ENCODE data around the gene KRTAP1-4.
A peak's percentile ranks its signal among the peaks of the same experiment; 100 is the strongest.
"Not testable (repeated sequence)": the region's sequence is repeated elsewhere in the genome, so short reads cannot be mapped to it uniquely, and the experiment has no call there.

KRTAP1-4 gene

DNA sequence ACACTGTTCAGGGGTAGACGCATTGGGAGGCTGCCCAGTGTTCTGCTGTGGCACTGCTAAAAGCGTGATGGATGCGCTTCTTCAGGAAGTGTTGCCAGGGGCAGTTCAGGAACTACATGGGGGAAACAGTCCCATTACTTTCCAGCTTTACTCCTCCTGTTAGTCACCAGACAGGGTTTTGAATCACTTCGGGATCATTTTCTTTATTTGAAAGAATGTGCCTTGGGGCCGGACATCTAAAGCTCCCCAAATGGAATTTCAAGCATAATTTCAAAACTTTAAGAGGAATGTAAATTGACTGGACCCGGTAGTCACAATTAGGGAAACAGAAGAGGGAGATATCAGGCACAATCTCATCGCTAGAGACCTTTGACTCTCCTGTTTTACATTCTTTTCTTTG, 18.4 kb upstream of the KRTAP1-4 start:
- no peak for DNase-seq (ENCODE audit: low spot score)

DNA sequence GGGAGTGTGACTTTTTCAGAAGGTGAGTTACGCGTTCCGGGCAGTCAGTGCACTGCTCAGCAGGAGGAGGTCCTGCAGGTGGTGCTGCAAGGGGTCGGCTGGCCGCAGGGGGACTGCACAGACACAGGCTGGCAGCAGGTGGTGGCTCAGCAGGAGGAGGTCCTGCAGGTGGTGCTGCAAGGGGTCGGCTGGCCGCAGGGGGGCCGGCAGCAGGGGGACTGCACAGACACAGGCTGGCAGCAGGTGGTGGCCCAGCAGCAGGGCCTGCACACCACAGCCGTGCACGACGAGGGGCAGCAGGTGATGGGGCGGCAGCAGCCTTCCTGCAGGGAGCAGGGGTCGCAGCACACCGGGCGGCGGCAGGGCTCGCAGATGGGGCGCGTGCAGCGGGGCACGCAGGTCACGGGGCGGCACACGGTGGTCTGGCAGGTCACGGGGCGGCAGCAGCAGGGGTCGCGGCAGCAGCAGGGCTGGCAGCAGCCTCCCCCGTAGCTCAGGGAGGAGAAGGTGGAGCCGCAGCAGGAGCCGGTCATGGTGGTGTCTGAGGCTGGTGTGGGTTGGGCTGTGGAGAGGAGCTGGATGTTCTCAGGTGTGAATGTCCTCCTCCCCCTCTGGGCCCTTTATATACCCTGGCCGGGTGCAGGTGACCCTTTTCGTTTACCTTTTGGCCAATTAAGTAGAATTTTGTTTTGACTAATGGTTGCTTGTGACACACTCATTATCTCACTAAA, 16.9 kb upstream of the KRTAP1-4 start, which contains the start of gene KRTAP2-1:
Gene KRTAP2-1 (minus strand): TSS at position 582 of the 731 bp plus-strand sequence. CDS start 49 bp downstream, at position 533.
- not testable (repeated sequence) for DNase-seq (ENCODE audit: low spot score)

DNA sequence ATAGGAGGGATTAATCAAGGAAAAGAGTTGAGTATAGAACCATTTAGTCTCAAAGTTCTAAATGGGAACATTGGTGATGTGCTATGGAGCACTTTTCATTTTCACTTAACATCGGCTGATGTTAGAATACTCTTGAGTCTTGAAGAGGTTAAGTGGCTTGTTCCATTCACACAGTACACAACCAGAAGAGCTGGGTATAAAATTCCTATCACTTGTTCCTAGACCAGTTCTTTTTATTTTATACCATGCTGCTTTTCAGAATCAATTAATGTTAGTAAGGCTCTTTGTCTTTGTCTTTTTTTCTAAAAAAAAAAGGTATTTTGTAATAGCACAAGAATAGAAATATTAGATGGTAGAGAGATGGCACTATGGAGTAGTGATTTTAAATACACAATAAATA, 13.0 kb upstream of the KRTAP1-4 start:
- DNase-seq (ENCODE audit: low spot score), result no peak

DNA sequence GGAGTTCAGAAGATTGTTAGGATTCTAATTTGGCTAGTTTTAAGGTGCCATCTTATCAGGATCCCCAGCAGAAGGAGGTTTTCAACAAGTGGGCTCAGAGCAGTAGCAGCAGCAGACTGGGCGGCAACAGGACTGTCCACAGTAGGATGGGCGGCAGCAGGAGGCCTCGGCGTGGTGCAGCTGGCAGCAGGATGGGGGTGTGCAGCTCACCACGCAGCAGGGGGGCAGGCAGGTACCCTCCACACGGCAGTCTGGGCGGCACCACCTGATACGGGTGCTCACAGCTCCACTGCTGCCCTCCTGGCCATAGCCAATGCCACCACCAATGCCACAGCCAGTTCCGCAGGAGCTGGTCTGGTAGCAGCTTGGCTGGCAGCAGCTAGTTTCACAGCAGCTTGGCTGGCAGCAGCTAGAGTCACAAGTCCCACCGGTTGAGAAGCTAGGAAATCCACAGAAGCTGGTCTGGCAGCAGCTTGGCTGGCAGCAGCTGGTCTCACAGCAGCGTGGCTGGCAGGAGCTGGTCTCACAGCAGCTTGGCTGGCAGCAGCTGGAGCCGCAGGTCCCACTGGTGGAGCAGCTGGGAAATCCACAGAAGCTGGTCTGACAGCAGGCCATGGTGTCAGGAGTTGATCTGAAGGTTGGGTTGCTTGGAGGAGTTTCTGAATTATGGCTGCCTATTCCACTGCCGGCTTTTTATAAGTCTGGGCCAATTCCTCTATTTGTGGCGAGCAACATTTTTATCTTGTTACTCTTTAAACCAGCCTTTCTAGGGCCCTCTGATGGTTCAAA, 11.0 kb upstream of the KRTAP1-4 start, which contains the start of gene KRTAP1-1:
Gene KRTAP1-1 (minus strand): TSS at position 668 of the 789 bp plus-strand sequence. CDS start 53 bp downstream, at position 615.
- not testable (repeated sequence) for DNase-seq (ENCODE audit: low spot score)

DNA sequence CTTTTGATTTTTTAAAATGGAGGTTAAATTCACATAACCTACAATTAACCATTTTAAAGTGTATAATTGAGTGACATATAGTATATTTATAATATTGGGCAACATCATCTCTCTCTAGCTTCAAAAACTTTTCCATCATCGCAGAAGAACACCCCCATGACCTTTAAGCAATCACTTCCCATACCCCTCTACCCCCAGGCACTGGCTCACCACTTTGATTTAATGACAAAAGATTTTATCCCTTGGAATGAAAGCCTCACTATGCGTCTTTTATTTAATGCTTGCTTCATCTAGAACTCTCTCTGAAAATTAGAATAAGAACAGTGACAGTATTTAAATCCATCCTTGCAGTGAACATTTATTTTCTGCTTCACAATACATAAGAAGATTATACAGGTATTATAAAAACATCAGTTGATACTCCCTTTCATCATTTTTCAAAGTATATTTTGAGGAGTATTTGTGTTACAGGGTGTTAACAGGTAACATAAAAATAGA, 7.9 kb upstream of the KRTAP1-4 start:
- no peak for DNase-seq (ENCODE audit: low spot score)

DNA sequence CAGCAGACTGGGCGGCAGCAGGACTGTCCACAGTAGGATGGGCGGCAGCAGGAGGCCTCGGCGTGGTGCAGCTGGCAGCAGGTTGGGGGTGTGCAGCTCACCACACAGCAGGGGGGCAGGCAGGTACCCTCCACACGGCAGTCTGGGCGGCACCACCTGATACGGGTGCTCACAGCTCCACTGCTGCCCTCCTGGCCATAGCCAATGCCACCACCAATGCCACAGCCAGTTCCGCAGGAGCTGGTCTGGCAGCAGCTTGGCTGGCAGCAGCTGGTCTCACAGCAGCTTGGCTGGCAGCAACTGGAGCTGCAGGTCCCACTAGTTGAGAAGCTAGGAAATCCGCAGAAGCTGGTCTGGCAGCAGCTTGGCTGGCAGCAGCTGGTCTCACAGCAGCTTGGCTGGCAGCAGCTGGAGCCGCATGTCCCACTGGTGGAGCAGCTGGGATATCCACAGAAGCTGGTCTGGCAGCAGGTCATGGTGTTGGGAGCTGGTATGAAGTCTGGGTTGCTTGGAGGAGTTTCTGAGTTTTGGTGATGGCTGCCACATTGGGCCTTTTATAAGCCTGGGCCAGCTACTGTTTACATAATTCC, 4.4 kb upstream of the KRTAP1-4 start, which contains the start of gene KRTAP1-3:
Gene KRTAP1-3 (minus strand): TSS at position 529 of the 590 bp plus-strand sequence. CDS start 53 bp downstream, at position 476.
- DNase-seq (ENCODE audit: low spot score), result not testable (repeated sequence)

DNA sequence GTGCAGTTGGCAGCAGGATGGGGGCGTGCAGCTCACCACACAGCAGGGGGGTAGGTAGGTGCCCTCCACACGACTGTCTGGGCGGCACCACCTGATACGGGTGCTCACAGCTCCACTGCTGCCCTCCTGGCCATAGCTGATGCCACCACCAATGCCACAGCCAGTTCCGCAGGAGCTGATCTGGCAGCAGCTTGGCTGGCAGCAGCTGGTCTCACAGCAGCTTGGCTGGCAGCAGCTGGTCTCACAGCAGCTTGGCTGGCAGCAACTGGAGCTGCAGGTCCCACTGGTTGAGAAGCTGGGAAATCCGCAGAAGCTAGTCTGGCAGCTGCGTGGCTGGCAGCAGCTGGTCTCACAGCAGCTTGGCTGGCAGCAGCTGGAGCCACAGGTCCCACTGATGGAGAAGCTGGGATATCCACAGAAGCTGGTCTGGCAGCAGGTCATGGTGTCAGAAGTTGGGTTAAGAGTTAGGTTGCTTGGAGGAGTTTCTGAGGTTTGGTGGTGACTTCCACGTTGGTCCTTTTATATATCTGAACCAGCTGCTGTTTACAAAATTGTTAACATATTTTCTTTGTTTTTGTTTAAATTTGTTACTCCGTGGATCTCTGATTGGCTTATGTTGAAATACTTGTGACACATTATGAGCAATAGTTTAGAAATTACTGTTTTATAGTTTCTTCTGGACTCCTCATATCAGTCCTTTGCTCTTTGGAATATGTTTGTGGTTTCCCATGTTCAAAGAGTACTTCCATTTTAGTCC, 3.1 kb downstream of the KRTAP1-4 start, which contains the start of gene KRTAP1-5:
Gene KRTAP1-5 (minus strand): TSS at position 494 of the 757 bp plus-strand sequence. CDS start 53 bp downstream, at position 441.
- no peak for DNase-seq (ENCODE audit: low spot score)

DNA sequence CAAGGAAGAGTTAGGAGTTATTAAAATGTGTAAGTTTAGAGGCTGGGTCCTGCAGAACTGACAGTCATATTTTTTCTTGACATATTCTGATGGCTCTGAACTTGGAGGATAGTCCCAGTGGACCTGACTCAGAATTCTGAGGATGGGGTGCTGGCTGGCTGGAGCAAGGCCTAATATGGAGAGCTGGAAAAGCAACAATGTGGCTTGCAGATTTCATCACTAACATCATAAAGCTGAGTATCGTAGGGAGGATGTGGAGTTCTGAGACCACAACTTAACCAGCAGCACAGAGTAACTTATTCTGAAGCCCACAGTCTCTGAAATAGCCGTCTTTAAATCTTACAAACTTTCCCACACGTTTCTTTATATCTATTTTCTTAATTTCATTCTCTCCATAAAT, 5.3 kb downstream of the KRTAP1-4 start:
- no peak for DNase-seq (ENCODE audit: low spot score)

DNA sequence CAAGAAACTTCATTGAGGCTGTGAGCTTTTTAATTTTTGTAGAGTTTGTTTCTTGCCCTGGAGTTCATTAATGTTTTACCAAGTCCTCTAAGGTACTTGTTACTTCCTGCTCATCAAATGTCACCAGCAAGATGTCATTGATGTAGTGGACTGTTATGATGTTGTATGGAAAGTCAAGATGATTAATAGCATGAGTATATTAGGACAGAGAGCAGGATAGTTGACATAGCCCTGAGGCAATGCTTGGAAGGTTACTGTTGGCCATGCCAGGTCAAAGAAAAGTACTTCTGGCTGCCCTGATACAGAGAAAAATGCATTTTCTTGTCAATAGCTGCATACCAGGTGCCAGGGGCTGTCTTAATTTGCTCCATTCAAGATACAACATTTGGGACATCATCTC, 9.7 kb downstream of the KRTAP1-4 start:
- DNase-seq (ENCODE audit: low spot score), result no peak

DNA sequence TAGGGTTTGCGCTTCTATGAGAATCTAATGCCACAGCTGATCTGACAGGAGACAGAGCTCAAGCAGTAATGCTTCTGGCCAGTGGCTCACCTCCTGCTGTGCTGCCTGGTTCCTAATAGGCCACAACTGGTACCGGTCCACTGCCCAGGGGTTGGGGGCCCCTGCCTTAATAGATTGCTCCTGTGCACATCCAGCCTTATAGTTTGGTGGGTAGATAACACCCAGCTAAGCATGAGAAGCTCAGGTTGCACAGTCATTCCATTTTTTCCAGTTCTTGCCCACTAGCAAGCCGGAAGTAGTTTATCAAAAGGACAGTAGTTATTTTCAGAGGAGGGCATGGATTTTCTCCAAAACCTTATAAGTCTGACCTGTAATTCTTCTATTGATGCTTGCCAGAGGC, 10.6 kb downstream of the KRTAP1-4 start:
- DNase-seq (ENCODE audit: low spot score), result no peak

DNA sequence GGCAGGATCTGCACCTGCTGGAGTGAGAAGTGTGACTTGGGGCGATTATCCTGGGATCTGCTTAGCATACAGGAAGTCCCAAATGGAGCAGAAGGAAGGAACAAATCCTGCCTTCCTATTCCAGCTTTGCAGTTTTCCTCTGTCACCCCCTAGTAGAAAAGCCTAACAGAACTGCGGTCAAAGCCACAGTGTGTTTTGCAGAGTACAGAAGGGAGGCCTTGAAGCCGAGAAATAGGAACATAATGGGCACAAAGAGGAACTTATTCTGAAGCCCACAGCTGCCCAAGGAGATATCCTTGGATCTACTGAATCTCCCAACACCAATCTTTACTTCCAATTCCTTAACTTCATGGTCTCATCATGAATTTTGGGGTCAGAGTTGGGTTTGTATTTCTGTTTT, 11.5 kb downstream of the KRTAP1-4 start:
- DNase-seq (ENCODE audit: low spot score), result no peak

DNA sequence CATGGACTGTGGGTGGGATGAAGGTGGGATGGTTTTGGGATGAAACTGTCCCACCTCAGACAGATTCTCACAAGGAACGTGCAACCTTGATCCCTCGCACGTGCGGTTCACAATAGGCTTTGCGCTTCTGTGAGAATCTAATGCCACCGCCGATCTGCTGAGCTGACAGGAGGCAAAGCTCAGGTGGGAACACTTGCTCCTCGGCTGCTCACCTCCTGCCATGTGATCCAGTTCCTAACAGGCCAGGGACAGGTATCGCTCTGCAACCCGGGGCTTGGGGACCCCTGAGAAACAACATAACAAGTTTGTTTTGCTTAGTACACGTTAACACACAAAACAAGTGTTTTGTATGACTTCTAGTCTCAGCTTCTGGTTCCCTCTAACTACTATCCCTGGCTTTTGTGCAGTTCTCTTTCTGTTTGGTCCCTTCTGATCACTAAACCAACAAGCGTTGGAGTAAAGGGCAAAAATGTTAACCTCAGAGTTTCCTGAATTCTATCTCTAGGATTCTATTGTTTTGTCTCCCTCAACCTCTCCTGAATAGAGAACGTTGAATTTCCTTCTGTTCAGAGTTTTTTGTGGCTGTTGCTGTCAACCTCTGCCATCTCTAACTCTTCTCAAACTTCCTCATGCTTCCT, 13.3 kb downstream of the KRTAP1-4 start:
- DNase-seq (ENCODE audit: low spot score), result no peak

DNA sequence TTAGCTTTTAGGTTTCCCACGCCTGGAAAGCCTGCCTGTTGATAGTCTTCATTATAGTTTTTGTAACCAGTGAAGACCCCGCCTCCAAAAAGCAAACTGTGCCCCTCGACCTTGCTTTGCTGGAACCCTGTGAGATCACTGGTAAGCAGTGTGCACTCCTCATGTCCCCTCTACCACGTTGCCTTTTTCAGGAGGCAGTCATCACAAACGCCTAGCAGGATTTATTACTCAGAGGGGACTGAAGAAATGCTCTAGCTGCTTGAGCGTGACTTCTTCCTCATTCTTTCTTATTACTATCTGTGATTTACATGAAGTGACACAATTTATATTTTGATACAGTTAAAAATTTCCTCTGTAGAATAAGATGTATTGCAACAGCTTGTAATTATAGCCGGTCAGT, 14.5 kb downstream of the KRTAP1-4 start:
- DNase-seq (ENCODE audit: low spot score), result no peak

DNA sequence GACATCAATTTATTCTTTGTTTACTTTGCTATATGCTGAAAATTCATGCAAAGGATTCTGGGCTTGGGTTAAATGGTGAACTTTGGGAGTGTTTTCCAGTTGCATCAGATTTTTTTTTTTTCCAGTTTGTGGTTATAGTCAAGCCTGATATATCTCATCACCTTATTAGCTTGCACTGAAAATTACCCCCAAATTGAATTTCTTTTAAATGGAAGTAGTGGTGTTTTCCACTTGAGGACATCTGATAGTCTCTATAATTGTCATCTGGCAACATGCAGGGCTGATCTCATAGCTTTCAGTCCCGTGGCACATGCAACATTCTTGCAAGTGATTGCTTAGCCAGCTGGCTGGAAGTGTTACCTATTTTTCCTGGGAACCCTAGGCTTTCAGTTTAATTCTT, 16.4 kb downstream of the KRTAP1-4 start:
- DNase-seq (ENCODE audit: low spot score), result peak; percentile 35

DNA sequence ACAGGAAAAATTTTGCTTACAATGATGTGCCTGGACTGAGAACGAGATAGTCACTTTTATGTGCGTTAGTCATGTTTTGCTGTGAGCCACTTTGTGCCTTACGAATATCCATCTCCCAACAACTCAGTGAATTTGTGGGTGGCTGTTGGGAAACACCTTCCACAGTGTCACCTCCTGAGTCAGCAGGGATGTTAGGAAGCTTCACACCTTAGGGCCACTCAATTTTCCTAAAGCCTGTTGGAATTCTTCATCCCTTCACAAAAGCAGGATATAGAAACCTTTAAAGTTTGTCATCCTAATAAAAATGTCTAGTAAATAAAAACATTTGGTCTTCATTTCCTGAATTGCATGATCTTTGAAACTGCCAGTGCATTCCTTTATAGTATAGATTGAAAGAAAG, 16.8 kb downstream of the KRTAP1-4 start:
- no peak for DNase-seq (ENCODE audit: low spot score)

DNA sequence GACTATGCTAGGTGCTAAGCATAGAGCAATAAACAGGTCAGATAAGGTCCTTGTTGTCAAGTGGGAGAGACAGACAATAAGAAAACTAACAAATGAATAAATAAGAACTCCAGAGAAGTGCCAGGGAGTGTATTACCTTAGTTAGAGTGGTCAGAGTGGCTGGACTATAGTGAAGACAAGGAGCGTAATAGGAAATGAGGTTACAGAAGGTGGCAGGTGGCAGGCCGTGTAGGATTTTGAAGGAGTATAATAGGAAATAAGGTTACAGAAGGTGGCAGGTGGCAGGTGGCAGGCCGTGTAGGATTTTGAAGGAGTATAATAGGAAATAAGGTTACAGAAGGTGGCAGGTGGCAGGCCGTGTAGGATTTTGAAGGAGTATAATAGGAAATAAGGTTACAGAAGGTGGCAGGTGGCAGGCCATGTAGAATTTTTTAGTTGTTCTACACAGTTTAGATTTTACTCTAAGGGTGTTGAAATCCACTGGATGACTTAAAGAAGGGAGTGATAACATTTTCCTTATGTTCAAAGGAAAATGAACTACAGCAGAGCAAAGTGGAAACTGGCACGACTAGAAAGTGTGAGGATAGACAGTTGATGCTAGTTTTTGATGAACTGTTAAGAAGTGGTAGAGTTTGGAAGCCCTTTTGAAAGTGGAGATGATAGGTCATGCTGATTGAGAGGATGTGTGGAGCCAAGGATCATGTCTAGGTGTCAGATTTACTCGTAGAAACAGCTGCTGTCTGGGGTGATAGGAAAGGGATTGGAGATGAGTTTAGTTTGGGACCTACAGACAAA, 17.5 kb downstream of the KRTAP1-4 start:
- DNase-seq (ENCODE audit: low spot score), result no peak

DNA sequence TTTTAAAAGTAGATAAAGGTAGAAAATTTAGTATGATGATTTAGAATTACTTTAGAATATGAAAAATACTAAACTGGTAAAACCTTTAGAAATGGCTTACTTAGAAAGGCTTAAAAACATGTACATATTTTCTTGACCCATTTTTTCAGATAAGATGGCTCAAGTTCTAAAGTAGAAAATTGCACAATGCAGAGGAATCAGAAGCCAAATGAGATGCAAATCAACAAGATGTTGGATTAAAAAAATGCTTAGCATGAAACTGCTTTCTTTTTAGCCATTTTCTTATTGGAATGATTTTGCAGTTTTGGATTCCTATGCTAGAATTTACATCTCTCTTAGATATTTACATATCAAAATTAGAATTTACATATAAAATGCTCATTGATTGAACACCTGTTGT, 19.6 kb downstream of the KRTAP1-4 start:
- no peak for DNase-seq (ENCODE audit: low spot score)

DNA sequence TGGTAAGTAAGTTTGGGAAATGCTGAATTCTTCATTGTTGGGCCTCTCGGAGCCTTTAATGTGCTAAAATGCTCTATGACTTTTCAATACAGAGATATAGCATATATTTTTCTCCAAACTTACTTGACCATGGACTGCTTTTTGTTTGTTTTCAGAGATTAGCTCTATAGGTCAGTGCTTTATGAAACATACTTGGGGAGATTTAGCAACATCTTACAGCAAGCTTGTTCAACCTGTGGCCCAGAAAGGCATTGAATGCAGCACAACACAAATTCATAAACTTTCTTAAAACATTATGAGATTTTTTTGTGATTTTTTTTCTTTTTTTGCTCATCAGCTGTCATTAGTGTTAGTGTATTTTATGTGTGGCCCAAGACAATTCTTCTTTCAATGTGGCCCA, 20.1 kb downstream of the KRTAP1-4 start:
- DNase-seq (ENCODE audit: low spot score), result no peak

DNA sequence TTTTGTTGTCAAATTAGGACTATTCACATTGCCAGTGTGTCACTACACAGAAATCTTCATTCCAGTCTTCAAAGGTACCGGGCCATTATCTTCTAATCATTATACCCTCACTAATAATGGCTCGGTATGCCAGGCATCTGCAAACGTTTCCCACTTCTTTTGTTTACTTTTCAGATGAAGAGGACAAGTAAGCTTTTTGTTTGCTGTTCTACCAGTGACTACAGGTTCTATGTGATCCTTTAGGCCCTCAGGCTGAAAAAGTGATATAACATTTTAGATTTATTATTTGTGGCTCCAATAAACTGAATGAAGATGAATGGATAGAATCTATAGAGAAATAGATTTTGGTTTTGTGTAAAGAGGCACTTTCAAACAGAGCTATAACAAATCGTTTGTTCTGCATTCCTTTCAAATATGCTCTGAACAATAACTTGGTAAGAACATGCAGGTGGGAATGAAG, 20.7 kb downstream of the KRTAP1-4 start:
- DNase-seq (ENCODE audit: low spot score), result no peak

DNA sequence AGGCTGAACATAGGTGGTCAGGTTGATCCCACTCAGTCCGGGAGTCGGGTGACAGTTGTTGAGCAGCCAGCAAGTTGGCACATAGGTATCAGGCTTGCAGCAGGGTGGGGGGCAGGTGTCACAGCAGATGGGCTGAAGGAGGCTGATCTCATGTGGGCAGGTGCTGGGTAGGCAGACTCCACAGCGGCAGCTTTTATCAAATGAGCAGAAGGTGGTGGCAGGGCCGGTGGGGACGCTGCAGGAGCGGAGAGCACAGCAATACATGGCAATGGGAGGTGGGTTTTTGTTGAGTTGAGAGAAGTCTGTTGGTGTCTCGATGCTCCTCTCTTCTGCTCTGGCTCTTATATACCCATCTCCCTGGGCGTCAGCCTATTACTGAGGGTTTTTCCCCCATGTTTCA, 21.2 kb downstream of the KRTAP1-4 start, which contains the start of gene KRTAP3-1:
Gene KRTAP3-1 (minus strand): TSS at position 318 of the 400 bp plus-strand sequence. CDS start 54 bp downstream, at position 264.
- DNase-seq (ENCODE audit: low spot score), result no peak

Measured in SK-N-DZ (cell line).